ENCODE results near the gene ACSF3.

DNA sequence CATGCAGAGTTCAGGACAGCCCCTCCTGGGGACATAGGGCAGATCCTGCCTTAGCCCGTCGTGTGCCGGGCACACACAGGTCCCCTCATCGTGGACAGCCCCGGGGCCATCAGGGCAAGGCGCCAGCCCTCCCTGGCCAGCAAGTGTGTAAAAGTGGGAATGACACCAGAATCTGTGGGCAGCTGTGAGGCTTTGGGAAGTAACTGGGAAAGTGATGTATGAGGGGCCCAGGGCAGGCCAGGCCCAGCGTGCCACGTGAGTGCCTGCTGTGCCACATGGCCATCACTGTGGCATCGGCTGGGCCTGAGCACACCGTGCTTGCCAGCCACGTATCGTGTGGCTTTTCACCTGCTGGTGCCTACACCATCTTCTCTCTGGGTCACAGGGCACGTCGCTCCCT lies 26.6 kb downstream of the ACSF3 start:
- TF ChIP-seq, protein P1, sequence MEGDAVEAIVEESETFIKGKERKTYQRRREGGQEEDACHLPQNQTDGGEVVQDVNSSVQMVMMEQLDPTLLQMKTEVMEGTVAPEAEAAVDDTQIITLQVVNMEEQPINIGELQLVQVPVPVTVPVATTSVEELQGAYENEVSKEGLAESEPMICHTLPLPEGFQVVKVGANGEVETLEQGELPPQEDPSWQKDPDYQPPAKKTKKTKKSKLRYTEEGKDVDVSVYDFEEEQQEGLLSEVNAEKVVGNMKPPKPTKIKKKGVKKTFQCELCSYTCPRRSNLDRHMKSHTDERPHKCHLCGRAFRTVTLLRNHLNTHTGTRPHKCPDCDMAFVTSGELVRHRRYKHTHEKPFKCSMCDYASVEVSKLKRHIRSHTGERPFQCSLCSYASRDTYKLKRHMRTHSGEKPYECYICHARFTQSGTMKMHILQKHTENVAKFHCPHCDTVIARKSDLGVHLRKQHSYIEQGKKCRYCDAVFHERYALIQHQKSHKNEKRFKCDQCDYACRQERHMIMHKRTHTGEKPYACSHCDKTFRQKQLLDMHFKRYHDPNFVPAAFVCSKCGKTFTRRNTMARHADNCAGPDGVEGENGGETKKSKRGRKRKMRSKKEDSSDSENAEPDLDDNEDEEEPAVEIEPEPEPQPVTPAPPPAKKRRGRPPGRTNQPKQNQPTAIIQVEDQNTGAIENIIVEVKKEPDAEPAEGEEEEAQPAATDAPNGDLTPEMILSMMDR (IDR thresholded peaks at IDR 0.05; ENCODE audit: poor library complexity), result no peak
- TF ChIP-seq EZH2phosphoT487 (IDR thresholded peaks at IDR 0.05; ENCODE audit: low read depth, severe bottlenecking, unreplicated experiment), result no peak

Measured in hepatocyte (in vitro differentiated cells).